ENCODE measurements around the gene CAP2.
"Not testable (repeated sequence)": the region's sequence is repeated elsewhere in the genome, so short reads cannot be mapped to it uniquely, and the experiment has no call there.

The CAP2 gene

DNA sequence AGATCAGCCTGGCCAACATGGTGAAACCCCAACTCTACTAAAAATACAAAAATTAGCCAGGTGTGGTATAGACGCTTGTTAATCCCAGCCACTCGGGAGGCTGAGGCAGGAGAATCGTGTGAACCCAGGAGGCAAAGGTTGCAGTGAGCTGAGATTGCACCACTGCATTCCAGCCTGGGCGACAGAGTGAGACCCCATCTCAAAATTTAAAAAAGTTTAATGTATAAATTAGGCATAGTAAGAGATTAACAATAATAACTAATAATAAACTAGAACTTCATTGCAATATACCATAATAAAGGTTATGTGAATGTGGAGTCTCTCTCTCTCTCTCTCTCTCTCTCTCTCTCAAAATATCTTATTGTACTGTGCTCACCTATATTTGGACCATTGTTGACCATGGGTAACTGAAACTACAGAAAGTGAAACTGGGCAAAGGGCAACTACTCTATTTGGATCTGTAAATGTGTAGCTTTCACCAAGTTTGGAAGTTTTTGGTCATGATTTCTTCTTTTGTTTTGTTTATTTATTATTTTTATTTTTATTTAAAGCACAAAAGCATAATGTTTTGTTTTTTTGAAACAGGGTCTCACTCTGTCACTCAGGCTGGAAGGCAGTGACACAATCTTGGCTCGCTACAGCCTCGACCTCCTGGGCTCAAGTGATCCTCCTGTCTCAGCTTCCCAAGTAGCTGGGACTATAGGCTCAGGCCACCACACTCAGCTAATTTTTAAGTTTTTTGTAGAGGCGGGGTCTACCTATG is 12.0 kb downstream of the CAP2 start:
- not testable (repeated sequence) for DNase-seq

DNA sequence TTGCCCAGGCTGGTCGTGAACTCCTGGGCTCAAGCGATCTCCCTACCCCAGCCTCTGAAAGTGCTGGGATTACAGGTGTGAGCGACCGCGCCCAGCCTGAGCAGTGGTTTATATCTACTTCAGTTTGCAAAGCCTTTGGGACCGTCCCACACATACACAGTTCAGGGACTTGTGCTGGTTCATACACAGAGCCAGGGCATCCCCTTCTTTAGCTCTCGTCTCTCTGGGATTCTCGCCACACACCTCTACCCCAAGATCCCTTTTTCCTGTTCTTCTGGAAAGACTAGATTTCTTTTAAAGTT is 12.5 kb downstream of the CAP2 start:
- DNase-seq: no peak

DNA sequence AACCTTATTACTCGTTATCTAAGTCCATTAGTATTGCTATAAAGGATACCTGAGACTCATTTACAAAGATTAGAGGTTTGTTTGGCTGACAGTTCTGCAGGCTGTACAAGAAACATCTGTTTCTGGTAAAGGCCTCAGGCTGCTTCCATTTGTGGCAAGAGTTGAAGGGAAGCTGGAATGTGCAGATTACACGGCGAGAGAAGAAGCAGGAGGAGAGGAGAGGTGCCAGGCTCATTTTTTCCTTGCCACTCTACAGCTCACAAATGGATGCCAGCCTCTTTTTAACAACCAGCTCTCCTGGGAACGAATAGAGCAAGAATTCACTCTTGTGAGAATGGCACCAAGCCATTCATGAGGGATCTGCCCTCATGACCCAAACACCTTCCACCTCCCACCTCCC is 14.7 kb downstream of the CAP2 start:
- DNase-seq: no peak

DNA sequence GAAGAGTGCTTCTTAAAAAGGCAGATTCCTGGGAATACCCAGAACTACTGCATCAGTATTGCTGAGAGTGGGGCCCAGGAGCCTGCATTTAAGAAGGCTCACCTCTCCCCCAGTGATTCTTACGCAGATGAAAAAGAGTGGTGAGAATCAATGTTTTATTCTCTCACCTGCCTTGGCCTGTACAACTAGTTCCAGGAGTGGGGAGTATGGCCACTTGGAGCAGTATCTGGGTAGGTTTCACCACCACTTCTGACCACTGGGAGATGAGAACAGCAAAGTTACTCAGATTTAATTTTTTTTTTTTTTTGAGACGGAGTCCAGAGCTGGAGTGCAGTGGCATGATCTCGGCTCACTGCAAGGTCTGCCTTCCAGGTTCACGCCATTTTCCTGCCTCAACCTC is 16.9 kb downstream of the CAP2 start:
- DNase-seq: no peak

DNA sequence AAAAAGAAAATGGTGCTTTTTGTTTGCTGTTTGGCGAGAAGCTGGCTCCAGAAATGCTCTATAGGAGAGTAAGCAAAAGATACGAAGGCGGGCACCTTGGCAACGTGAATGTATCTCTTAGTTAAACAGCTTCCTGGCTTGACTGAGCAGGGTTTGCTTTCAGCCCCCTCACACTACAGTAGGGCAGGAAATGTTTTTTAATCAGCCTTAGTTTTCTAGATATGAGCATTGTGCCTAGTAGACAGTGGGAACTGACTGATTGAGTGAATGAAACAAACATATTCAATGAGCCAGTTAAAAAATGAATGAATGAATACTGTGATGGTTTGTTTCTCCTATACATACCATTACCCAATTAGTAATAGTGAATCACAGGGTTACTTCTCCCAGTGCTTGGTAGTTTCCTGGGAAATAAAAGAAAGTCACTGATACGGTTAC is 19.9 kb downstream of the CAP2 start:
- DNase-seq: no peak

DNA sequence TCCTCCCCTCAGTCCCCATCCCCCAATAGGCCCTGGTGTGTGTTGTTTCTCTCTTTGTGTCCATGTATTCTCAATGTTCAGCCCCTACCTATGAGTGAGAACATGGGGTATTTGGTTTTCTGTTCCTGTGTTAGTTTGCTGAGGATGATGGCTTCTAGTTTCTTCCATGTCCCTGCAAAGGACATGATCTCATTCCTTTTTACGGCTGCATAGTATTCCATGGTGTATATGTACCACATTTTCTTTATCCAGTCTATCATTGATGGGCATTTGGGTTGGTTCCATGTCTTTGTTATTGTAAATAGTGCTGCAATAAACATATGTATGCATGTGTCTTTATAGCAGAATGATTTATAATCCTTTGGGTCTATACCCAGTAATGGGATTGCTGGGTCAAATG is 21.0 kb downstream of the CAP2 start:
- DNase-seq: not testable (repeated sequence)

DNA sequence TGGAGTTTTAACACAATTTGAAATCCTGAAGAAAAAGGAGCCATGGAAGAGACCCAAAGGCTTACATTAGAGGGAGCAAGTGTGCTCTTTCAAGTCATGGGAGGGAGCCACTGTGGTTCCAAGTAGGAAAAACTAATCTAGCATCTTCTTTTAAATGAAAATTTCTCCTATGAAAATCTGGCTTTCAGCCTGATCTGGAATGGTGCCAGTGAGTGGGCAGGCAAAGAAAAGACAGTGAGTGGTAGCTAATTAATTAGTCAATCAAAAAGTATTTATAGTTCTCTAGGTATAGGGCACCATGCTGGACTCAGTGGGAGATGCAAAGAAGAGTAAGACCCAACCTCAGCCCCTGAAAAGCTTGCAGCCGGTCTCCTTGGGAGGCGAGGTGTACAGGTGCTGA is 21.9 kb downstream of the CAP2 start:
- DNase-seq: no peak

DNA sequence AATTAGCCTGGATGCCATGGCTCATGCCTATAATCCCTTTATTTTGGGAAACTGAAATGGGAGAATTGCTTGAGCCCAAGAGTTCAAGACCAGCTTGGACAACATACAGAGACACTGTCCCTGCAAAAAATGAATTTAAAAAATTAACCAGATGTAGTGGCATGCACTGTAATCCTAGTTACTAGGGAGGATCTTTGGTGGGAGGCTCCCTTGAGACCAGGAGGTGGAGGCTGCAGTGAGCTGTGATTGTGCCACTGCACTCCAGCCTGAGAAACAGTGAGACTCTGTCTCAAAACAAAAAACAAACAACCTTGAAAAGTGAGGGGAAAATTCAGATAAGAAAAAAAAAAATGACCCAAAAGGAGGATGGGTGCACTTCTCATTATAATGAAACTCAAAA is 23.4 kb downstream of the CAP2 start:
- DNase-seq: no peak

DNA sequence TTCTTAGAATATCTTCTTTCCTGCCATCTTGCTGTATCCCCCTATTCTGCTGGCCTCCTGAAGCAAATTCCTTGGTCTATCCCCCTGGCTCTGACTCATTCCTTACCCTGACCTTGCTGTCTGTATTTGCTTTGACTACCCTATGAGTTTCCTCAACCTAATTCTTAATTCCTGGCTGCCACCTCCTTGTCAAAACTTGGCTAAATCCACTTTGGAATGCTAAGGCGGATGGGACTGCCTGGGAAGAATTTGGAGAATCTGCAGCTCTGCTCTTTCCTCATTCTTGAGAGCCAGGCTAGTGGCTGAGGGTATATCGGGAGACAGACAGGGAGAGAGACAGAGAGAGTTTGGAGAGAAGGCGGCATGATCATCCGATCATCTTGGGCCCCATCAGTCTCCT is 24.4 kb downstream of the CAP2 start:
- DNase-seq: no peak

DNA sequence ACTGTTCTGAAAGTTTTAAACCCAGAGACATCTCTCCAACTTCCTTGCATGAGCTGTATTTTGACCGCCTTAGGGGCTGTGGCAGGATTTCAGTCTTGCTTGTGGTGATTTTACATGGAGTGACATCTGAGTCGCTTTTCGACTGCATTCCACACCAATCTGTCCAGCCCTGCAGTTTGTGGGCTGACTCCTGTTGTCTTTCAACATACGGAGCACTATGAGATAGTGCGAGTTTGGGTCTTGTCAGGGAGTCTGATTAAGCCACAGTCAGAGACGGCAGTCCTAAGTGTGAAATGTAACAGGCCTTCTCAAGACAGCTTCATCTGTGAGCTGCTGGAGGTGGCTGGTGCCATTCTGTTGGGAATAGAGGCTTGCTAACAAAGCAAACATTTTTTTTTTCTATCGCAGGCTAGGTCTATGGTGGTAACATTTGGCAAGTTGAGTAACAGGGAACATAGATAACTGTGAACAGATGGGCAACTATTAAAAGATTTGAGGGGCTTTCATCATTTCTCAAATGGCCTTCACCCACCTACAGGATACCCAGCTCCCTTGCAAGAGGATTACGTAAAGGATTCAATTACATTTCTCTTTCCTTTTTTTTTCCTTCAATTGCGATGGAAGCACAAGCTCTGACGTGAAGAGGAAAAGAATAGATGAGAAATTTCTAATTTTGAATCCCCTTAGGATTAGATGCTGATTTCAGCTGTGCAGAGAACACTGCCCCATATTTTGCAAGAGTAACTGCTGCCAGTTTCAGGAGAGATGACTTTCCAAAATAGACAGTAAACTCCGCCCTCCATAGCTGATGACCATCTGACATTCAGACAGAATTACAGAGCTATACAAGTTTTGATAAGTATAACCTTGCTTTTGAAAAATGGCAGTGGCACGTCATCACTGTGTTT is 25.1 kb downstream of the CAP2 start:
- DNase-seq: no peak

DNA sequence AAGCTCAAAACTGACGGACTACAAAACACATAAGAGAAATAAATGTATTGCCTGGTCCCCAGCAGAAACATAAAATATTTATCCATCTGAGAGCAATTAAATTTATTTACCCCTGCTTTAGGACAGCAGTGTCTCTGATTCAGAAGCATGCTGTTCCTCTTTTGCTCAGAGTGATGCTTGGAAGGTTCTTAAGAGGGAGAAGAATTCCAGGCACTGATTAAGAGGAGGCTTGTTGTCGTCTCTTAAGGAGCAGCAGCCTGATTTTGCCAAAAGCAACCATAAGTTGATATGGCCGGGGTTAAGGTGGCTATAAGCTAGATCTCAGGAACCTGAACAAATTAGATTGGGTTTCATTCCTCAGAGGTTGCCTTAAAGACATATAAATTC is 25.8 kb downstream of the CAP2 start:
- no peak for DNase-seq

DNA sequence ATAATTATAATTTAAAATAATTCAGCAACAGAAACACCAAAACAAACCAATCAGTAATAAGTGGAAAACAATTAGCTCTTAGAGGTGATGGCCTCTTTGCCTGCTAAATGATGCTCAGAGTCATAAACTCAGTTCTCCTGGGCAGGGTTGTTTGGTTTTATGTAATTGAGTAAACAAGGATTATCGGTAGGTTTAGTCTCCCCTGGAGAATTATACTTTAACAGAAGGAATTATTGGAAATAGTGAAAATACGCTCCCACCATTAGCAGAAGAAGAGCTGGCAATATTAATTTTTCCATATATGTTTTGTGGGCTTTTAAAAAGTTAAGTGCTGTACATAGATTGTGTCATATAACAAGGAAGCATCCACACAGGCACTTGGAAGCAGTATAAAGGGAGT is 27.0 kb downstream of the CAP2 start:
- DNase-seq: no peak

DNA sequence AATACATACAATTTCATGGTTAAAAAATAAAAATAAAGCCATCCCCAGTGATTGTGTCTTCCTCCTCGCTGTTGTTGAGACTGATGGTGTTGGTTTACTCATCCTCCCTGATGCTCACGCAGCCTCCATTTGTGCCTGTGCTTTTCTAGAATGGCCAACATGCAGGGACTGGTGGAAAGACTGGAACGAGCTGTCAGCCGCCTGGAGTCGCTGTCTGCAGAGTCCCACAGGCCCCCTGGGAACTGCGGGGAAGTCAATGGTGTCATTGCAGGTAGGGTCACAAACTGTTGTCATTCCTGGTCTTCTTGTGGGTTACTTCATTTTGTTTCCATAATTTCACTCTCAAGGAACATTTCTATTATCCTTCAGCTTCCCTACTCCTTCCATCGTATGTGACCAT is 28.0 kb downstream of the CAP2 start:
- no peak for DNase-seq

DNA sequence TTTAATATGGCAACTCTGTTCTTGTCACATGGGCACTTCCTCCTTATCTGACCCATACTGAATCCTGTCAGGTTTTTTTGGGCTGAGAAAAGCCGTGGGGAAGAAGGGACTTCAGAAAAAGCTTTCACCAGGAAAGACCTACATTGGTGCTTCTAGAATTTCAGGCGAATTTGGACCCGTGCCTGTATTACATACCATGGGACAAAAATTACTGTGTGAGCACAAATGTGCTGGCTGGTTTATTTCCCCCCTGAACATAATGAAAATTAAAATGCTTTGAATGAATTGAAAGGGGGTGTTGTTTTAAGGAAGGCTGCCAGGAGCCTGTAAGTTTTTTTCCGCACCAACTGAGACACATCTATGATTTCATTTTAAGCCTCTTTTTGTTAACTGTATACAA is 29.6 kb downstream of the CAP2 start:
- DNase-seq: no peak

DNA sequence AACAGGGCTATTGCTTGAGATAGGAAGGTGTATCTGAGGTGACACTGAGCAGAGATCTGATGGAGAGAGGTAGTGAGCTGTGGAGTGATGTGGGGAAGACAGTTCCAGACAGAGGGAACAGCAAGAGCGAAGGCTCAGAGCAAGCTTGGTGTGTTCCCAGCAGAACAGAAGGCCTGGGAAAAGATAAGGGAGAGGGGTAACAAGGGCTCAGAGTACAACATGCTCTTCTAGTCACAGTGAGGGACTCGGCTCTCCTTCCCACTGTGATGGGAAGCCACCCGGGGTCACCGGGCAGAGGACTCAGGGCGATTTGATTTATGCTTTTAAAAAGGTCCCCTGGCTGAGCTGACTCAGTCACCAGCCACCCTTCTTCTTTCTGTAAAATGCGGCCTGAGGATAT is 33.7 kb downstream of the CAP2 start:
- DNase-seq: no peak

DNA sequence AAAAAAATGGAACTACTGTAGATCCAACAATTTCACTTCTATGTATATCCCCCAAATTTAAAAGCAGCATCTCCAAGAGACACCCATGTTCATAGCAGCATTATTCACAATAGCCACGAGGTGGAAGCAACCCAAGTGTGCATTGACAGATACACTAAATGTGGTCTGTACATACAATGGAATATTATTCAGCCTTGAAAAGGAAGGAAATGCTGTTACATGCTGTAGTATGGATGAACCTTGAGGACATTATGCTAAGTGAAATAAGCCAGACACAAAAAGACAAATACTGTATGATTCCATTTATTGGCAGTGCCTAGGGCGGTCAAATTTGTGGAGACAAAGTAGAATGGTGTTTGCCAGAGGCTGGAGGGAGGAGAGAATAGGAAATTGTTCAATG is 34.2 kb downstream of the CAP2 start:
- DNase-seq: no peak

DNA sequence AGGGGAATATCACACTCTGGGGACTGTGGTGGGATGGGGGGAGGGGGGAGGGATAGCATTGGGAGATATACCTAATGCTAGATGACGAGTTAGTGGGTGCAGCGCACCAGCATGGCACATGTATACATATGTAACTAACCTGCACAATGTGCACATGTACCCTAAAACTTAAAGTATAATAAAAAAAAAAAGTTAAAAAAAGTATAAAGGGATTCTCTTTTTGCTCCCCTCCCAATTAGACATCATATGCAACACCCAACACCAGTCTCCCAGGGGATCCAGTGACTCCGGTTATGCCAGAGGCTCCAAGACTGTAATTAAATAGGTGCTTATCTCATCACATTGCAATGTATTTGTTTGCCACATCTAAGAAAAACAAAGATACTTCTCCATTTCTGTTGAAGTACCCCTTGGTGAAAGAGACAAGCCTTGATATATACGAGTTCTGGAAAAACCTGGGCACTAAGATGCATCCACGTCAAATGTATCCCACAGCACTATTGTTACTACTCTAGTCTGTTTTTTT is 35.3 kb downstream of the CAP2 start:
- not testable (repeated sequence) for DNase-seq

DNA sequence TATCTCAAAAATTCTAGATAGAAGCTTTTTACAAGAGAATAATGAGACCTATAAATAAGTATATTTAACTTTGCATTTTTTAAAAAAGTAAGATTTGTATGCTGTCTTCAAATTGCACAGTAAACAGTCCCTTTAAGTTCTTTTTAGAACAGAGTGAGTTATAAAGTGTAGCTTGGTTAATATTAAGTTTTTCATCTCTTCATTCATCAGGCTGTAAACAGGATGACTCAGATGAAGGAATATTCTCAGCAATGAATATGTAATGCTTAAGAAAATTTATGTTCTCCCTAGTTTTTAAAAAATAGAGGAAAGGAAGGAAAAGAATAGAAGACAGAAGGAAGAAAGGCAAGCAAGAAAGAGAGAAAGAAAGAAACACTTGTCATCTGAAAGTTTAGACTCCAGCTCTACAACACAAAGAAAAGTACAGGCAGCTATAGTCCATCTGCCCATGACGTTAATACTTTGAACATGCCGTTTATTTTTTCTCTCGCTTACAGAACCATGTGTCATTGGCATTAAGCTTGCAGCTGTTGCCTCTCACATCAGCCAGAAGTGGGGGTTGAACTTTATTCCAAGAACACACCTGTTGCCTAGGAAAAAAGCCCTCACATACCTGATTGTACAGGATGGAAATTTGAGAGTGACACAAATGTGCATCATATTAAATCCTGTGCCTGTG is 36.1 kb downstream of the CAP2 start:
- DNase-seq: no peak

DNA sequence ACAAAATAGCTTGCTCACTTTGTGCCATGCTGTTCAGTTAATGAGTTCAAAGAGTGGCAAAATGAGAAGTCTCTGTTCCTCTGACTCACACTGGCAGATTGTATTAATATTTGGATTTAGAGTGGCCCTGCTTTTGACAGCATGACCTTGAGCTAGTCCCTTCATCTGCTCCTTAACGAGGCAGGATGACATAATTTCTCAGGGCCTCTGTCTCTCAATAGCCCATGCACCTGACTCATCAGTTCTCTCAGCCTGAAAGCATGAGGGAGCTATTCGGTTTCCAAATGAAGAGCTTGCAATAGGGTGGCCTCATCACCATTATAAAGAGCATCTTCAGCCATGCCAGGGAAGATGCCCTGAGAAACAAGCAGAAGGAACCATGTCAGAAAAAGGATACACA is 38.2 kb downstream of the CAP2 start:
- DNase-seq: no peak

DNA sequence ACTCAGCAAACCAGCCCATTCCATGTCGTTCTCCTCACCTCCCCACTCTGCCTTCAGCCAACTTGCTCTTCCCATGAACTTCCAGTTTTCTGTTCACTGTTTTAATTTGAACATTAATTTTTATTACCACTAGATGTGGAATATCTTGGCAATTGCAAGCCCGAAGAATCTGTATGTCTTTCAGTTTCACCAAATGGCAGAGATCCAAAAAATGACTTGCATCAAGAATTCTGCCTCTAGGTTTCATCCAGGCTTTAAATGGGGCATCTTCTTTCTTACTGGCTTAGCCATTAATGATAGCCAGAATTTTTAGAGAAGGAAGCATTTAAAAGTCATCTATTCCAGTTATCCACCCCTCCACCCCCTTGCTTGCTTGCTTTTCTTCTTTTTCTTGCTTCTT is 39.0 kb downstream of the CAP2 start:
- no peak for DNase-seq

DNA sequence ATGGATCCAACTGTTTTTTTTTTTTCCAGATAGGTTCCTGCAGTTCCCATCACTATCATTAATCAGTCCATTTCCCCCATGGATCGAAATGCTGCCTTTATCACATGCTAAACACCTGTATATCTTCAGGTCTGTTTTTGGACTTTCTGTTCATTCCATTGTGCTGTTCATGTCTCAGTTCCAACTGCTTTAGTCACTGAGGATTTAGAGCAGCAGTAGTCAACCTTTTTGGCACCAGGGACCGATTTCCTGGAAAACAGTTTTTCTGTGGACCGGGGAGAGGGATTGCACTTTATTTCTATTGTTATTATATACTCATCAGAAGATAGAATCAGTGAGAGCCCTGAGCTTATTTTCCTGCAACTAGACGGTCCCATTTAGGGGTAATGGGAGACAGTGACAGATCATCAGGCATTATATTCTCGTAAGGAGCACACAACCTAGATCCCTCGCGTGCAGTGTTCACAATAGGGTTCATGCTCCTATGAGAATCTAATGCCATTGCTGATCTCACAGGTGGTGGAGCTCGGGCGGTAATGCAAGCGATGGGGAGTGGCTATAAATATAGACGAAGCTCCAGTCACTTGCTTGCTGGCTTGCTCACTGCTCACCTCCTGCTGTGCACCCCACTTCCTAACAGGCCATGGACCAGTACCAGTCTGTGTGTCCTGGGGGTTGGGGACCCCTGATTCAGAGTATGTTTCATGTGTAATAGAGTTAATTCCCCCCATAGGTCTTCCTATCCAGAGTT is 46.0 kb downstream of the CAP2 start:
- DNase-seq: no peak

DNA sequence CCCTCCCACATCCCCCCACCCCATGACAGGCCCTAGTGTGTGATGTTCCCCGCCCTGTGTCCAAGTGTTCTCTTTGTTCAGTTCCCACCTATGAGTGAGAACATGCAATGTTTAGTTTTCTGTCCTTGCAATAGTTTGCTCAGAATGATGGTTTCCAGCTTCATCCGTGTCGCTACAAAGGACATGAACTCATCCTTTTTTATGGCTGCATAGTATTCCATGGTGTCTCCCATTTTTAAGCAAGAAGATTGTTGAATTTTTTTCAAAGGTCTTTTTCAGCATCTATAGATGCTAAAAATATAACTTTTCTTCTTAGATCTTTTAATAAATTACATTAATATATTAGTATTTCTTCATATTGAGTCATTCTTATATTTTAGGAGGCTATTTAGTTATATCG is 47.4 kb downstream of the CAP2 start:
- not testable (repeated sequence) for DNase-seq

DNA sequence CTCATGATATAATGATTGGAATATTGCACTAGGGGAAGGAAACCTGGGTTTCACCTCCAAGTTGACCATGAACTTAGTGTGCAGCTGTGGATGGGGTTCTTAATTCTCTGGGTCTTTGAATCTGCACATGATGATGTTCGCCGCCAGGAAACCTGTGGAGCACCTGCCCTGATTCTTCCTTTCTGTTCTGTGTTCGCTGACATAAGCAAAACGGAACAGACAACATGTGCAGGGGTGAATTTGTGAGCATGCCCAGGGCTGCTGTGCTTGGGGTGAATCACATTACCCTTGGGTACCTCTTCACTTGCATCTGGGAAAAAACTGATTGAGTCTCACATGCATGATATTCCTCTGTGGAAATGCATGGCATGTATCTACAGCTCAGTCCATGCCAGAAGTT is 48.8 kb downstream of the CAP2 start:
- no peak for DNase-seq
